H9 (cell line): ENCODE measurements around the gene HOXD12. TPM values are rescaled to one million over a fixed set of nuclear protein-coding genes. Genes with fewer than 3 reads are reported as not detected.

ENCODE experiments used
- DNase-seq: peaks from one replicate; pipeline ENCODE4 v3.0.0-alpha.2; 2017
- H2AFZ ChIP-seq: one replicate; pipeline ENCODE4 v1.6.1; 2013; ENCODE audit warnings: mild to moderate bottlenecking, low read length, control low read depth, moderate library complexity
- H2AK5ac ChIP-seq: 2 replicates; pipeline ENCODE4 v1.6.1; 2013; ENCODE audit warnings: low read length, control low read depth, mixed read lengths; ENCODE audit not compliant: insufficient read length
- H2BK120ac ChIP-seq: one replicate; pipeline ENCODE4 v1.6.1; 2013; ENCODE audit warnings: low read depth, mild to moderate bottlenecking, low read length, control low read depth, inconsistent platforms; ENCODE audit not compliant: poor library complexity, severe bottlenecking
- H2BK12ac ChIP-seq: 2 replicates; pipeline ENCODE4 v1.6.1; 2013; ENCODE audit warnings: low read length, control low read depth, mixed read lengths, low read depth; ENCODE audit not compliant: insufficient read length
- H2BK15ac ChIP-seq: 2 replicates; pipeline ENCODE4 v1.6.1; 2013; ENCODE audit warnings: low read depth, low read length, control low read depth
- H2BK20ac ChIP-seq: one replicate; pipeline ENCODE4 v1.6.1; 2013; ENCODE audit warnings: low read depth, mild to moderate bottlenecking, low read length, control low read depth, inconsistent platforms; ENCODE audit not compliant: poor library complexity, severe bottlenecking
- H2BK5ac ChIP-seq: 2 replicates; pipeline ENCODE4 v1.6.1; 2013; ENCODE audit warnings: low read length, control low read depth, mixed read lengths; ENCODE audit not compliant: insufficient read length
- H3K14ac ChIP-seq: 2 replicates; pipeline ENCODE4 v1.6.1; 2013; ENCODE audit warnings: low read length, control low read depth; ENCODE audit not compliant: insufficient read depth
- H3K18ac ChIP-seq: 2 replicates; pipeline ENCODE4 v1.6.1; 2013; ENCODE audit warnings: low read depth, mild to moderate bottlenecking, mixed read lengths, low read length, control low read depth; ENCODE audit not compliant: insufficient read length
- H3K23ac ChIP-seq: 2 replicates; pipeline ENCODE4 v1.6.1; 2013; ENCODE audit warnings: low read length, control low read depth, mixed read lengths, low read depth; ENCODE audit not compliant: insufficient read length
- H3K23me2 ChIP-seq: 2 replicates; pipeline ENCODE4 v1.6.1; 2013; ENCODE audit warnings: low read depth, mild to moderate bottlenecking, mixed read lengths, low read length, control low read depth; ENCODE audit not compliant: insufficient read length, poor library complexity, severe bottlenecking
- H3K27ac ChIP-seq: 2 replicates; pipeline ENCODE4 v1.5.1; 2013; ENCODE audit warnings: low read length, control low read depth, mixed read lengths, low read depth; ENCODE audit not compliant: insufficient read length
- H3K27me3 ChIP-seq: 2 replicates; pipeline ENCODE4 v1.6.1; 2013; ENCODE audit warnings: low read length, control low read depth, inconsistent platforms; ENCODE audit not compliant: insufficient read depth
- H3K4ac ChIP-seq: 2 replicates; pipeline ENCODE4 v1.6.1; 2013; ENCODE audit warnings: low read depth, mild to moderate bottlenecking, control low read depth, inconsistent platforms, low read length, moderate library complexity
- H3K4me1 ChIP-seq: 2 replicates; pipeline ENCODE4 v1.6.1; 2013; ENCODE audit warnings: low read length, control low read depth, inconsistent platforms; ENCODE audit not compliant: insufficient read depth
- H3K4me2 ChIP-seq: 2 replicates; pipeline ENCODE4 v1.6.1; 2013; ENCODE audit warnings: low read length, control low read depth, mixed read lengths; ENCODE audit not compliant: insufficient read length, insufficient read depth
- H3K56ac ChIP-seq: 2 replicates; pipeline ENCODE4 v1.6.1; 2013; ENCODE audit warnings: low read depth, mild to moderate bottlenecking, mixed read lengths, low read length, control low read depth; ENCODE audit not compliant: insufficient read length
- H3K79me1 ChIP-seq: 2 replicates; pipeline ENCODE4 v1.6.1; 2013; ENCODE audit warnings: low read depth, mild to moderate bottlenecking, moderate library complexity, low read length, control low read depth, inconsistent platforms; ENCODE audit not compliant: insufficient read depth, poor library complexity, severe bottlenecking
- H3K79me2 ChIP-seq: 2 replicates; pipeline ENCODE4 v1.6.1; 2013; ENCODE audit warnings: low read length, control low read depth, inconsistent platforms; ENCODE audit not compliant: insufficient read depth
- H3K9ac ChIP-seq: 2 replicates; pipeline ENCODE4 v1.6.1; 2013; ENCODE audit warnings: low read length, control low read depth, mixed read lengths; ENCODE audit not compliant: insufficient read length; ENCODE audit errors: extremely low read depth
- H3K9me3 ChIP-seq: one replicate; pipeline ENCODE4 v1.6.1; 2013; ENCODE audit warnings: low read depth, low read length, inconsistent platforms; ENCODE audit not compliant: control insufficient read depth
- H3T11ph ChIP-seq: one replicate; pipeline ENCODE4 v1.6.1; 2013; ENCODE audit warnings: mild to moderate bottlenecking, low read length, control low read depth, inconsistent platforms
- H4K20me1 ChIP-seq: one replicate; pipeline ENCODE4 v1.6.1; 2013; ENCODE audit not compliant: control insufficient read depth, insufficient read length, insufficient read depth
- H4K5ac ChIP-seq: 2 replicates; pipeline ENCODE4 v1.6.1; 2013; ENCODE audit warnings: low read depth, mild to moderate bottlenecking, mixed read lengths, low read length, control low read depth; ENCODE audit not compliant: insufficient read length
- H4K8ac ChIP-seq: replicated peaks from 2 replicates; pipeline ENCODE4 v1.6.1; 2013; ENCODE audit warnings: low read length, control low read depth, mixed read lengths, low read depth; ENCODE audit not compliant: insufficient read length
- H4K91ac ChIP-seq: 2 replicates; pipeline ENCODE4 v1.6.1; 2013; ENCODE audit warnings: low read depth, mild to moderate bottlenecking, moderate library complexity, mixed read lengths, low read length, control low read depth; ENCODE audit not compliant: insufficient read length
- H3K27ac Mint-ChIP-seq, 3 experiments: 2 replicates in 2 of 3; 3 replicates in 1 of 3; pipeline ENCODE4 v1.8.0; 2020 to 2021; ENCODE audit warnings: mixed read lengths in 3 of 3, mild to moderate bottlenecking in 1 of 3, moderate library complexity in 1 of 3
- H3K27me3 Mint-ChIP-seq: 2 replicates; pipeline ENCODE4 v1.8.0; 2021; ENCODE audit warnings: low read depth, mild to moderate bottlenecking, moderate library complexity, mixed read lengths
- H3K36me3 Mint-ChIP-seq, 3 experiments: 2 replicates in 2 of 3; 3 replicates in 1 of 3; pipeline ENCODE4 v1.8.0; 2020 to 2021; ENCODE audit warnings: low read depth in 3 of 3, mixed read lengths in 3 of 3; ENCODE audit not compliant: insufficient read depth in 1 of 3
- H3K4me1 Mint-ChIP-seq, 2 experiments: 2 replicates each; pipeline ENCODE4 v1.8.0; 2020; ENCODE audit warnings: mixed read lengths in 2 of 2
- H3K4me3 Mint-ChIP-seq, 2 experiments: 2 replicates in 1 of 2; 3 replicates in 1 of 2; pipeline ENCODE4 v1.8.0; 2020 to 2021; ENCODE audit warnings: mild to moderate bottlenecking in 2 of 2, mixed read lengths in 2 of 2, moderate library complexity in 1 of 2
- H3K9me3 Mint-ChIP-seq, 2 experiments: 2 replicates in 1 of 2; 3 replicates in 1 of 2; pipeline ENCODE4 v1.8.0; 2020; ENCODE audit warnings: mild to moderate bottlenecking in 2 of 2, mixed read lengths in 2 of 2, moderate library complexity in 1 of 2
- CTCF ChIP-seq: fragments of 200-600 bp; sonication (generic); conservative IDR thresholded peaks from 3 replicates; pipeline ENCODE4 v1.8.0; 2021; ENCODE audit warnings: antibody characterized with exemption, mild to moderate bottlenecking
- WGBS: extraction: QIAGEN DNeasy Blood & Tissue Kit; methylation state at CpG from one replicate; pipeline ENCODE4 v1.1.7; 2013; ENCODE audit warnings: missing lambda C conversion rate, low lambda C conversion rate, mixed read lengths; ENCODE audit not compliant: insufficient read length; ENCODE audit errors: extremely low coverage; 5-methylcytosine and 5-hydroxymethylcytosine counted together
- total RNA-seq: library from RNA; stranded (reverse); gene quantifications from 2 replicates; pipeline ENCODE4 v1.2.1, GENCODE V29; 2021

The HOXD12 gene
- total RNA-seq, 1 experiment from 2014 or later: not detected

GRCh38 chr2:176068419-176068832, 31.2 kb upstream of the HOXD12 start:
- no peak overlapping the region for H2BK15ac ChIP-seq
- no peaks in the 10 kb centered on the region for H3K79me2 ChIP-seq
- H3K79me1 ChIP-seq: no peaks in the 10 kb centered on the region
- H3K4ac ChIP-seq: no peak overlapping the region
- no peak overlapping the region for H2BK12ac ChIP-seq
- H3K27ac ChIP-seq: no peak overlapping the region
- Mint-ChIP-seq H3K4me3 (peak overlapping the region in 1 of 2 experiments; percentile 69; a peak in 3 of 5 replicates), H3K27me3 (peaks cover 99% of the 10 kb centered on the region), H3K9me3 (peaks cover 5 to 7% of the 10 kb centered on the region in 2 experiments; a peak in 4 of 5 replicates), H3K36me3 (peaks cover 0 to 4% (median 0%) of the 10 kb centered on the region in 3 experiments; a peak in 1 of 7 replicates), H3K4me1 (peaks cover 8 to 35% of the 10 kb centered on the region in 2 experiments; a peak in 3 of 4 replicates), H3K27ac (no peak overlapping the region)
- H4K91ac ChIP-seq: no peak overlapping the region
- H4K20me1 ChIP-seq: no peaks in the 10 kb centered on the region
- no peak overlapping the region for H3K56ac ChIP-seq
- no peaks in the 10 kb centered on the region for H3K4me1 ChIP-seq
- no peak overlapping the region for H3K23ac ChIP-seq
- no peak overlapping the region for H3K18ac ChIP-seq
- no peak overlapping the region for H2AK5ac ChIP-seq
- no peak overlapping the region for H4K5ac ChIP-seq
- H3K27me3 ChIP-seq: peaks cover 75% of the 10 kb centered on the region
- H3K9ac ChIP-seq: no peak overlapping the region
- H3K9me3 ChIP-seq: no peaks in the 10 kb centered on the region
- WGBS: no CpG with 5 or more reads among the region's 30 CpGs
- peaks cover 3% of the 10 kb centered on the region for H3K23me2 ChIP-seq
- H2BK120ac ChIP-seq: no peak overlapping the region
- H2BK5ac ChIP-seq: no peak overlapping the region
- no peak overlapping the region for H4K8ac ChIP-seq
- peak overlapping the region; percentile 21 for H3K4me2 ChIP-seq
- H2BK20ac ChIP-seq: no peak overlapping the region
- H3T11ph ChIP-seq: no peak overlapping the region
- peak; percentile 46 for DNase-seq
- no peak overlapping the region for H2AFZ ChIP-seq
- H3K14ac ChIP-seq: no peak overlapping the region
- no peak for TF ChIP-seq CTCF
